CD4-positive, alpha-beta T cell treated with Interferon alpha-2 for 1 hour (primary cell): ENCODE results near the gene CLK3.
"Not testable (repeated sequence)": the region's sequence is repeated elsewhere in the genome, so short reads cannot be mapped to it uniquely, and the experiment has no call there.

Source experiments
- DNase-seq, 2 donors: peaks; one replicate each; pipeline ENCODE4 v3.0.0-alpha.2; 2020 to 2022

The CLK3 gene

DNA sequence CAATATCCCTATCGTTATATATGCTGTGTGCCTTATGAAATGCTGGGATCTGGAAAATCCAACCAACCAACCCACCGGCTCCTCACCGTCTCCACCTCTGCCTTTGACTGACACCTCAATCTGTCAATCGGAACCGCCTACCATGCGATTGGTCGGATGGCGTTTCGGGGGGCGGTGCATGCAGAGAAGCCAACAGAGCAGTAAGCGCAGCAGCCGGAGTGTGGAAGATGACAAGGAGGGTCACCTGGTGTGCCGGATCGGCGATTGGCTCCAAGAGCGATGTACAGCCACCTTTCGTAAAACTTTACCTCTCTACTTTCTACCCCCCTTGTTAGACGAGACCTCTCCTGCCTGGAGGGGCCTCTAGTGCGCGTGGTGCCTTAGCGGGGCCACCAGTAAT, 6.3 kb downstream of the CLK3 start:
- no peak for DNase-seq

GRCh38 chr15:74622758-74623157, 7.1 kb downstream of the CLK3 start:
- DNase-seq, result no peak

- no peak for DNase-seq
These were observed 8.5 kb downstream of the CLK3 start for GRCh38 chr15:74624020-74624602.

DNA sequence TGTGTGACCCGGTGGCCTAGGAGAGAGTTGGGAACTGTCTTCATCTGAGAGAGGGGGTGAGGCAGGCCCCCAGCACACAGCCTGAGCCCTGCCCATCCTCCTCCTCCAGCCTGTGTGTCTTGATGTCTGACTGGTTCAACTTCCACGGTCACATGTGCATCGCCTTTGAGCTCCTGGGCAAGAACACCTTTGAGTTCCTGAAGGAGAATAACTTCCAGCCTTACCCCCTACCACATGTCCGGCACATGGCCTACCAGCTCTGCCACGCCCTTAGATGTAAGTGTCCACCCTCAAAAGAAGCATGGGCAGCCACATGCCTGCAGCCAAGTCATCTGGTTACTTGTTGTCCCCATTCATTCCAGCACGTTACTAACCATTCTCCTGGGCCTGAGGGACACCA, 10.1 kb downstream of the CLK3 start:
- no peak for DNase-seq

GRCh38 chr15:74626336-74626735, 10.7 kb downstream of the CLK3 start:
- no peak for DNase-seq

DNA sequence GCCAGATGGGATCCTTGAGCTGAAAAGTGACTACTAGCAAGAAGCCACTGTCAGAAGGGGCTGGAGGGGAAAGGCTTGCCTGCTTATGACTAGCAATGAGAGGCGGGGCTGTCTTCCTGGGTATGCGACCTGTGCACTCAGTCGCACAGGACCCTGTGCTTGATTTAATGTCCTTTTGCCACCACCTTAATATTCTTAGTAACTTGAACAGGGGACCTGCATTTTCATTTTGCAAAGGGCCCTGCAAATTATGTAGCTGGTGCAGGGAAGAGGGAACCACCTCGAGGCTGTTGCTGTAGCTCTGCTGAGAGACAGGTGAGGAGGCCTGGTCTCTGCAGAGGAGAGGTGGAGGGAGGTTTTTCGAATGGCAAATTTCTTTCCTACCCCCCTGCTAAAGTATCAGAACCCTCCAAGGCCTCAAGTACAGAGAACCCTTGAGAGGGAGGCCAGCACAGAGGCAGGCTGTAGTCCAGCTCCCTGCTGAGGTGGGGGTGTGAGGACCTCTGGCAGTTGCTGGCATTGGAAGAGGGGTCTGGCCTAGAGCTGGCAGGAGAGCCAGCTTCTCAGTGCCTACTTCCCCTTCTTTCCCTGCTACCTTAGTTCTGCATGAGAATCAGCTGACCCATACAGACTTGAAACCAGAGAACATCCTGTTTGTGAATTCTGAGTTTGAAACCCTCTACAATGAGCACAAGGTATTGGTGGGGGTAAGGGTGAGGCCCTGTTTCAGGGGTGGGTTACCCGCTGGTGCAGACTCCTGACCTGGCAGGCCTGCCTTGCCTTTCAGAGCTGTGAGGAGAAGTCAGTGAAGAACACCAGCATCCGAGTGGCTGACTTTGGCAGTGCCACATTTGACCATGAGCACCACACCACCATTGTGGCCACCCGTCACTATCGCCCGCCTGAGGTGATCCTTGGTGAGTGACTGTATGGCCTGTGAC, 11.4 kb downstream of the CLK3 start:
- DNase-seq, result no peak

- no peak for DNase-seq
These were observed 12.1 kb downstream of the CLK3 start for GRCh38 chr15:74627766-74628165.

- no peak for DNase-seq
These were observed 12.6 kb downstream of the CLK3 start for GRCh38 chr15:74628199-74628598.

- DNase-seq, result no peak
These were observed 13.3 kb downstream of the CLK3 start for GRCh38 chr15:74628949-74629348.

DNA sequence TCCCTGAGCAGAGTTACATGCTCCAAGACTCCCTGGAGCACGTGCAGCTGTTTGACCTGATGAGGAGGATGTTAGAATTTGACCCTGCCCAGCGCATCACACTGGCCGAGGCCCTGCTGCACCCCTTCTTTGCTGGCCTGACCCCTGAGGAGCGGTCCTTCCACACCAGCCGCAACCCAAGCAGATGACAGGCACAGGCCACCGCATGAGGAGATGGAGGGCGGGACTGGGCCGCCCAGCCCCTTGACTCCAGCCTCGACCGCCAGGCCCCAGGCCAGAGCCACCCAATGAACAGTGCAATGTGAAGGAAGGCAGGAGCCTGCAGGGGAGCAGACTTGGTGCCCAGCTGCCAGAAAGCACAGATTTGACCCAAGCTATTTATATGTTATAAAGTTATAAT, 14.1 kb downstream of the CLK3 start:
- not testable (repeated sequence) for DNase-seq

DNA sequence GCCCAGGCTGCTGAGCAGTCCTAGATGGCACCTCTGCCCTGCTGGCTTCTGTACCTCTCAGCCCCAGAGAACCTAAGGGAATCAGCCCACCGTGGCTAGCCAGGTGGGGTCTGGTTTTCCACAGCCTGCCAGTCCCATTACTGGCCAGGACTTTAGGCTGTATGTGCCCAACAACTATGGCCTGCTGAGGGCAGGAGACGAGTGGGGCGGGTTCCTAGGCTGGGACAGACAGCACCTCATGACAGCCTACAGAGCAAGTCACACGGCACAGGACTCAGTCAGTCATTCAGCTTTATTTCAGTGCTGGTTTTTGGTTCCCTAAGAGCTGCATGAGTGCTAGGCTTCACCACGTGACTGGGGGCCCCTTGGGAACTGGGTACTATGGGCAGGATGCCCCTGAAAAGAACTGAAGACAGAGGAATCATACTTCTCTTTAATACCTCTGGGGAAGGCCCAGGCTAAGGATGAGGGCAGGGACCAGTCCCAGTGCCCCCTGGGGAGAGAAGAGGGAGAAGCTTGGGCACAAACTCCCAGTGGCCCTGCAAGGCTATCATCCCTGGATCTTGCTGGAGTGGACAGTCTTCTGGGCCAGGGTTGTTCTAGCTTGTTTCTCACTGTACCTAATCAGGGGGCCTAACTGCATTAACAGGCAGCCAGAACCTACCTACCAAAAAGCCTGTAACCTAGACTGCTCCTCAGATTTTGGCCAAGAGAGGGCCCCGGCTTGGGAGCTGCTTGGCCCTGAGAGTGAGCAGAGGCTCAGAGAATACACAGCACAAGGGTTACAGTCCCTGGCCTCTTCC, 14.8 kb downstream of the CLK3 start:
- peak in 1 of 2 donors; percentile 37 for DNase-seq

GRCh38 chr15:74631087-74631385, 15.4 kb downstream of the CLK3 start:
- no peak for DNase-seq

- DNase-seq, result no peak
These were observed 15.8 kb downstream of the CLK3 start for GRCh38 chr15:74631408-74631807.

- DNase-seq, result peak; percentile 54 to 64
These were observed 16.4 kb downstream of the CLK3 start for GRCh38 chr15:74631935-74632560.

GRCh38 chr15:74632601-74633000, 17.0 kb downstream of the CLK3 start:
- DNase-seq, result no peak

- DNase-seq, result no peak
These were observed 18.1 kb downstream of the CLK3 start for GRCh38 chr15:74633781-74634180.

DNA sequence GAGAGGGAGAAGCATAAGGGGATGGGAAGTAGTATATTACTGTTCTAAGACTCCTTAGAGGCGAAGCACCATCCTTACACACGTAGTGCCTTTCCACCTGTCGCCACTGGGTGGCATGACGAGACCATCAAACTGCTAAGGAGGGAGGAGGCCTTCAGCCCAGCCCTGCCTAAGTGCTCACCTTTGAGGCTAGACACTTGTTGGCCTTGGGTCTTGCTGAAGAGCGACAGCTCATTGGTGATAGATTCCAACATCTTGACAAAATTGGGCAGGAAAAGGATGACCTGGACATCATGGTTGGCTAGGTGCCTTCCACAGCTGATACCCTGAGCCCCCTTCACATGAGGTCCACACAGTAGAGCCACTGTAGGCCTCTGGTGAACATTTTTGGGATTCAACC, 19.6 kb downstream of the CLK3 start:
- peak; percentile 70 to 80 for DNase-seq

DNA sequence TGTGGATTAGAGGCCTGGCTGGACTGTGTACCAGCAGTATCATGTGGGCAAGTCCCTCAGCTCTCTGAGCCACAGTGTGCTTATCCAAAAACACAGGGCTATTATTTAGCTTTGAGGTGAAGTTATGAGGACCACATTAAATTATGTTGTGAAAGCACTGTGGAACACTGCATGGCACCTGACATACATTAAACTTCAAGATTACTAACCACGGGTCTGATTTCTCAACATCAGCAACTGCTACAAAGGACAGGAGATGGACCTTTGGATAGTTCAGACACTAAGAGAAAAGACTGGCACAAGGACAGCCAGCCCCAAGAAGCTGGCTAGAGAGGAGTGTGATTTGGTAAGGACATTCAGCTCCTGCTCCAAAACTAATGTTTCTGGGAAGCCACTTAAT, 21.3 kb downstream of the CLK3 start:
- no peak for DNase-seq

GRCh38 chr15:74641151-74641550, 25.5 kb downstream of the CLK3 start:
- no peak for DNase-seq

DNA sequence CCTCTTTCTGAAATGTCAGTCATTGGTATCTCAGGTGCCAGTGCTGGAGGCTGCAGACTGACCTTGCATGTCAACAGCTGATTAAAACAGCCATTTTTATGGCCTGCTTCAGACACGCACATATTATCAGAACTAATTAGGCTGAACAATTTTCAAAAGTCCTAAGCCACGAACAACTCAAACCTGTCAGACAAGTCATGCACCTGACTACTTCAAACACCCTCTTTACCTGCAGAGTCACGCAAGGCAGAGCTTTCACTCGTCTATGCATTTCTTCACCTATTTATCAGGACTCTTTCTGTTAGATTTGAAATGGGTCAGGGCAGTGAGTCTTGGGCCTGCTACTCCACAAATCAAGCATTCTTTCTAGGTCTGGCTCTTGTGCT, 26.7 kb downstream of the CLK3 start:
- no peak for DNase-seq

GRCh38 chr15:74642734-74643664, 27.4 kb downstream of the CLK3 start:
- DNase-seq, result no peak

DNA sequence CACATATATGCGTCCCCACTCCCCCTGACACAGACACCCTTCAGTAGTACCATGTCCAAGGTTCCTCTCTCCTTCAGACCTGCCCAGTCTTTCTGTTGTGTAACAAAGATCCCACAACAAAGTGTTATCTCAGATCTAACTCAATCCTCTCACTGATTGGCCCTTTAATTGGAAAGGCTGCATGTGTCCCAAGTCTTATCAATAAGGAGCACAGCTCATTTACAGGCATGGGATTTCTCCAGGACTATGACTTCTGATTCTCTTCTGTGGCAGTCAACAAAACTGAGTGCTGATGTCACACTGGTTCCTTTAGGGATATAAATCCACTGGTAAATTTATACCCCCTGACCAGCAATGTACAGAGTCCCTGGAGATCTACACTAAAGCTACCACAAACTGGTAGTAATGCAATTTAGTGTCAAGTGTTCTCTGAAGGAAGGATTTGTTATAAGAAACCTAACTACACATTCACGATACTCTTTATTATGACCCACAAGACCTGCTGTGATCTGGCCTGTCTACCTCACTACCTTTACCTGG, 28.1 kb downstream of the CLK3 start:
- DNase-seq, result no peak
